Endothelial cell (in vitro differentiated cells): ENCODE results near the gene DAG1. TPM values are rescaled to one million over a fixed set of nuclear protein-coding genes. Genes with fewer than 3 reads are reported as not detected.

Experiments
- DNase-seq: peaks from one replicate; pipeline ENCODE4 v3.0.0; 2021; ENCODE audit warnings: low spot score
- H3K27ac Mint-ChIP-seq: one replicate; pipeline ENCODE4 v1.8.0; 2021; ENCODE audit warnings: mixed read lengths, inconsistent platforms; ENCODE audit not compliant: unreplicated experiment
- H3K27me3 Mint-ChIP-seq: one replicate; pipeline ENCODE4 v1.8.0; 2021; ENCODE audit warnings: mild to moderate bottlenecking, moderate library complexity, mixed read lengths, inconsistent platforms; ENCODE audit not compliant: unreplicated experiment
- H3K36me3 Mint-ChIP-seq: one replicate; pipeline ENCODE4 v1.8.0; 2021; ENCODE audit warnings: mild to moderate bottlenecking, low read depth, mixed read lengths, inconsistent platforms; ENCODE audit not compliant: unreplicated experiment
- H3K4me1 Mint-ChIP-seq: one replicate; pipeline ENCODE4 v1.8.0; 2021; ENCODE audit warnings: mild to moderate bottlenecking, mixed read lengths, inconsistent platforms; ENCODE audit not compliant: unreplicated experiment
- H3K4me3 Mint-ChIP-seq: one replicate; pipeline ENCODE4 v1.8.0; 2021; ENCODE audit warnings: mild to moderate bottlenecking, mixed read lengths, inconsistent platforms; ENCODE audit not compliant: unreplicated experiment
- H3K9me3 Mint-ChIP-seq: one replicate; pipeline ENCODE4 v1.8.0; 2021; ENCODE audit warnings: mixed read lengths, inconsistent platforms; ENCODE audit not compliant: unreplicated experiment
- CTCF ChIP-seq: fragments of 200-600 bp; sonication (generic); IDR thresholded peaks from one replicate; pipeline ENCODE4 v1.5.0; 2021; ENCODE audit warnings: antibody characterized with exemption; ENCODE audit not compliant: unreplicated experiment
- total RNA-seq: library from RNA; stranded (reverse); fragmentation: NEBNext Ultra II Directional; extraction: Animal tissue kit (Norgen Biotek cat#: 25700); gene quantifications from one replicate; pipeline ENCODE4 v1.2.1, GENCODE V29; 2021; ENCODE audit not compliant: unreplicated experiment

Gene DAG1
- total RNA-seq, 1 donor from 2014 or later = 54.8 TPM

- DNase-seq = no peak
- no peak for TF ChIP-seq CTCF
- Mint-ChIP-seq H3K9me3 (no peaks in the 10 kb centered on the region), H3K27me3 (peaks cover 15% of the 10 kb centered on the region), H3K36me3 (peaks cover 14% of the 10 kb centered on the region), H3K27ac (no peak overlapping the region), H3K4me3 (peak overlapping the region; percentile 93), H3K4me1 (peaks cover 19% of the 10 kb centered on the region)
Observed at GRCh38 chr3:49427586-49427985, 42.5 kb upstream of the DAG1 start.

DNA sequence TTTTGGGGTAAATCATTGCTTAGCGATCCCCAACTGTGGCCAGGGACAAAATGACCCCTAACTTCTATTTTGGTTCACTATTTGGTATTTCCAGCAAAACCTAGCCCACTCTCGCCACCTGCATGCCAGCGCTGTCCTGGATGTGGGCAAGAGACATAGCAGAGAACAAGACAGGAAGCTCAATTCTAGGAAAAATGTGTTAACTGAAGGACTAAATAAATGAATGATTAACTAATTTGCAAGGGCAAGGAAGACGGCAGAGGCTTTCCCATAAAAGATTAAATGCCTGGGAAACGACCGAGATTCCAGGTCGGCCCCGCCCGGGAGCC is 41.4 kb upstream of the DAG1 start:
- no peak for DNase-seq
- Mint-ChIP-seq H3K4me1 (peaks cover 13% of the 10 kb centered on the region), H3K27me3 (peaks cover 6% of the 10 kb centered on the region), H3K4me3 (peak overlapping the region; percentile 93), H3K27ac (peak overlapping the region; percentile 58), H3K36me3 (peaks cover 10% of the 10 kb centered on the region), H3K9me3 (no peaks in the 10 kb centered on the region)
- TF ChIP-seq CTCF = no peak

GRCh38 chr3:49434731-49435130 is 35.3 kb upstream of the DAG1 start:
- Mint-ChIP-seq H3K27me3 (no peaks in the 10 kb centered on the region), H3K36me3 (no peaks in the 10 kb centered on the region), H3K9me3 (no peaks in the 10 kb centered on the region), H3K4me3 (no peak overlapping the region), H3K4me1 (no peaks in the 10 kb centered on the region), H3K27ac (no peak overlapping the region)
- no peak for TF ChIP-seq CTCF
- DNase-seq = no peak

GRCh38 chr3:49445391-49445790 is 24.7 kb upstream of the DAG1 start:
- no peak for TF ChIP-seq CTCF
- no peak for DNase-seq
- H3K4me1 Mint-ChIP-seq = no peaks in the 10 kb centered on the region
- H3K4me3 Mint-ChIP-seq = no peak overlapping the region
- no peaks in the 10 kb centered on the region for H3K36me3 Mint-ChIP-seq
- H3K27me3 Mint-ChIP-seq = no peaks in the 10 kb centered on the region
- H3K9me3 Mint-ChIP-seq = no peaks in the 10 kb centered on the region
- H3K27ac Mint-ChIP-seq = no peak overlapping the region

DNA sequence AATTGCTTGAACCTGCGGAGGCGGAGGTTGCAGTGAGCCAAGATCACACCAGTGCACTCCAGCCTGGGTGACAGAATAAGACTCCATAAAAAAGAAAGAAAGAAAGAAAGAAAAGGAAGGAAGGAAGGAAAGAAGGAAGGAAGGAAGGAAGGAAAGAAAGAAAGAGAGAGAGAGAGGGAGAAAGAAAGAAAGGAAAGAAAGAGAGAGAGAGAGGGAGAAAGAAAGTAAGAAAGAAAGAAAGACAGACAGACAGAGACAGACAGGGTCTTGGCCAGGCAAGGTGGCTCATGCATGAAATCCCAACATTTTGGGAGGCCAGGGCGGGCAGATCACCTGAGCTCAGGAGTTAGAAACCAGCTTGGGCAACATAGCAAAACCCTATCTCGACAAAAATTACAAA is 16.4 kb upstream of the DAG1 start:
- no peak for DNase-seq
- Mint-ChIP-seq H3K36me3 (no peaks in the 10 kb centered on the region), H3K4me3 (no peak overlapping the region), H3K9me3 (no peaks in the 10 kb centered on the region), H3K27ac (no peak overlapping the region), H3K27me3 (peaks cover 6% of the 10 kb centered on the region), H3K4me1 (peaks cover 11% of the 10 kb centered on the region)
- no peak for TF ChIP-seq CTCF
